Peyer's patch (tissue), 4 donors: ENCODE measurements around the gene SPATS2.

Source experiments
- POLR2A ChIP-seq, 2 donors: fragments of 450-650 bp; IDR thresholded peaks; one replicate each; pipeline ENCODE4 v1.5.1; 2017; ENCODE audit warnings: antibody characterized with exemption in 2 of 2, mild to moderate bottlenecking in 2 of 2, moderate library complexity in 2 of 2
- TF ChIP-seq, protein P1 (sequence below), 6 experiments: fragments of 450-650 bp in 4 of 6; fragments of 200-600 bp in 2 of 6; sonication (generic) in 1 of 6; IDR thresholded peaks; one replicate each; pipeline ENCODE4 v1.5.1; 2017 to 2019; ENCODE audit warnings: antibody characterized with exemption in 6 of 6, mild to moderate bottlenecking in 3 of 6, moderate library complexity in 1 of 6

DNA sequence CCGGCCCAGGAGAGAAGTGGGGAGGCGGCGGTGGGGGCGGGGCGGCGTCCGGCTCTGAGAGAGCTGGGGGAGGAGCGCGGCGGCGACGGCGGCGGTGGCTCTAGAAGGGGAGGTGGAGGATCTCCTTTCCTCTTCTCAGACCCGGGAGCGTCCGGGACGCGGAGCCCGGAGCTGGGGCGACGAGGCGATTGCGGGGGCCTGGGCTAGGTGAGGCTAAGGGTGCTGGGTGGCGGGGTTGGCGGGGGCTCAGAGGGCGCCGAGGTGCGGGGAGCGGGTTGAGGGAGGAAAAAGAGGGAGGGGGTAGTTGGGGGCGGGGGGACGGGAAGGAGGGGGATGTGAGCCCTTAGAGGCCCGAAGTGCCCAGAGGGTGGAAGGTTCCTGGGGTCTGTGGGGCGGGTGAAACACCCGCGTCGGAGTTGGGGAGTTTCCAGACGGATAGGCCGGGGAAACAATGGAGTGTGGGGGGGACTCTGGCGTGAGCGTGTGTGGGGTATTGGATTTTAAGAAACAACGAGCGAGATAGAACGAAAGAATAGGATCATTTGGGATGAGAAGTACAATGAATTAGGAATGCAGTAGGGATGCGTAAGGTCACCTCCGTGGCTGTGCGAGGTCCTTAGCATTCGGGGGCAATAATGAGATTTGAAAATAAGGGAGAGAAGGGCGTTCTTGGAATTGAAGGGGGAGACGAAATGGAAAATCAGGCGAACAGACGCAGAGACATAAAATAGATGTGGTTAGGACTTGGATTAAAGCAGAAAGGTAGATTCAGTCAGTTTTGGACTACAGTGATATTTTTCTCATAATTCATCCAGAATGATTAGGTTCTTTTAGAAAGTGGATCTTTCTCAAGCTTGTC is at the start of gene SPATS2:
- TF ChIP-seq, protein P1, sequence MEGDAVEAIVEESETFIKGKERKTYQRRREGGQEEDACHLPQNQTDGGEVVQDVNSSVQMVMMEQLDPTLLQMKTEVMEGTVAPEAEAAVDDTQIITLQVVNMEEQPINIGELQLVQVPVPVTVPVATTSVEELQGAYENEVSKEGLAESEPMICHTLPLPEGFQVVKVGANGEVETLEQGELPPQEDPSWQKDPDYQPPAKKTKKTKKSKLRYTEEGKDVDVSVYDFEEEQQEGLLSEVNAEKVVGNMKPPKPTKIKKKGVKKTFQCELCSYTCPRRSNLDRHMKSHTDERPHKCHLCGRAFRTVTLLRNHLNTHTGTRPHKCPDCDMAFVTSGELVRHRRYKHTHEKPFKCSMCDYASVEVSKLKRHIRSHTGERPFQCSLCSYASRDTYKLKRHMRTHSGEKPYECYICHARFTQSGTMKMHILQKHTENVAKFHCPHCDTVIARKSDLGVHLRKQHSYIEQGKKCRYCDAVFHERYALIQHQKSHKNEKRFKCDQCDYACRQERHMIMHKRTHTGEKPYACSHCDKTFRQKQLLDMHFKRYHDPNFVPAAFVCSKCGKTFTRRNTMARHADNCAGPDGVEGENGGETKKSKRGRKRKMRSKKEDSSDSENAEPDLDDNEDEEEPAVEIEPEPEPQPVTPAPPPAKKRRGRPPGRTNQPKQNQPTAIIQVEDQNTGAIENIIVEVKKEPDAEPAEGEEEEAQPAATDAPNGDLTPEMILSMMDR (IDR thresholded peaks at IDR 0.05): no peak
- peak; percentile 4 for TF ChIP-seq POLR2A (IDR thresholded peaks at IDR 0.05)
